ENCODE data around the gene ADORA2A. TPM values are rescaled to one million over a fixed set of nuclear protein-coding genes. Genes with fewer than 3 reads are reported as not detected.

The ADORA2A gene
- total and polyA plus RNA-seq, 2 of the 8 experiments (the other 6 are each of a cell fraction or from before 2014, with no cell fraction given) = 7.1 to 20.3 TPM

DNA sequence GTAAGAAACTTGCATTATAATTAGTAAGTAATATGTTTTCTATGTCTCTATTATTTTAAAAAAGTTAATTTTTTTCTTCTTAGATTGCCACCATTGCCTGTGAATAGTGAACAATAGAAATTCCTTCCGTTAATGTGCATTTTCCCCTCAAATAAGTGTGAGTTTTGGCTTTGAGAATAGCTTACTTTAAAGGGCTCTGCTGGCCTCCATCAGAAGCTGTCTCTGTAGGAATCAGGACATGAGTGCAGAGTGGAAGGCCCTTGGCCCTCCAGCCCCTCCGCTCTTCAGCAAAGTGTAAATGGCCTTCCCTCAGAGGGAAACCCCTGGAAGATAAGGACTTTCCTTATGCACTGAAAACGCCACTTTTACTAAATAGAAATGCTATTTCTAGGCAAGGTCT, 24.1 kb upstream of the ADORA2A start:
- Histone ChIP-seq H4K5ac (ENCODE audit: insufficient read length, low read depth, low read length) (no peak overlapping the region), H2AK5ac (ENCODE audit: low read depth, low read length) (no peak overlapping the region), H3K4me2 (ENCODE audit: insufficient read depth in 1 of 2, low read depth in 2 of 2, low read length in 2 of 2) (no peak overlapping the region), H3K4ac (replicated peaks; ENCODE audit: insufficient read length, low read depth, low read length) (no peak overlapping the region), H3K14ac (ENCODE audit: insufficient read length) (no peak overlapping the region), H3K9me3 (ENCODE audit: insufficient read depth in 2 of 2, low read depth in 1 of 2, low read length in 1 of 2) (no peaks in the 10 kb centered on the region), H3K79me1 (ENCODE audit: low read depth, low read length) (no peaks in the 10 kb centered on the region), H3K56ac (replicated peaks; ENCODE audit: insufficient read length, low read depth, low read length) (no peak overlapping the region), H3K23ac (ENCODE audit: insufficient read length) (no peak overlapping the region), H4K20me1 (replicated peaks in 1 of 2; ENCODE audit: control insufficient read depth in 1 of 2, insufficient read depth in 2 of 2, low read length in 2 of 2) (peaks cover 0 to 4% of the 10 kb centered on the region in 2 experiments), H2BK5ac (ENCODE audit: low read depth, low read length) (no peak overlapping the region), H2BK120ac (replicated peaks; ENCODE audit: low read depth, low read length) (no peak overlapping the region), H3K79me2 (ENCODE audit: control insufficient read depth in 1 of 2, insufficient read depth in 2 of 2, low read length in 2 of 2) (no peaks in the 10 kb centered on the region), H3K27ac (ENCODE audit: low read depth, low read length) (no peak overlapping the region), H2AFZ (ENCODE audit: low read length) (no peak overlapping the region), H4K91ac (replicated peaks; ENCODE audit: insufficient read length, low read length) (no peak overlapping the region), H2BK12ac (ENCODE audit: low read depth, low read length) (no peak overlapping the region), H3K4me1 (replicated peaks in 1 of 4; ENCODE audit: control insufficient read depth in 3 of 4, insufficient read depth in 4 of 4, low read length in 3 of 4) (peaks cover 0 to 12% (median 0%) of the 10 kb centered on the region in 4 experiments; a peak in 2 of 7 replicates), H3K23me2 (ENCODE audit: low read depth, low read length) (no peaks in the 10 kb centered on the region), H3K18ac (ENCODE audit: extremely low read depth, low read length) (no peak overlapping the region), H3K4me3 (ENCODE audit: extremely low read depth in 1 of 4, insufficient read depth in 2 of 4, low read depth in 3 of 4, low read length in 4 of 4) (no peak overlapping the region), H2BK20ac (ENCODE audit: low read length) (no peak overlapping the region), H4K8ac (ENCODE audit: extremely low read depth, insufficient read depth, low read length) (no peak overlapping the region), H2BK15ac (ENCODE audit: low read length) (no peak overlapping the region), H3K27me3 (replicated peaks in 1 of 4; ENCODE audit: control insufficient read depth in 3 of 4, extremely low read depth in 1 of 4, insufficient read depth in 3 of 4, low read length in 3 of 4) (no peaks in the 10 kb centered on the region), H3K9ac (replicated peaks in 1 of 4; ENCODE audit: extremely low read depth in 1 of 4, low read depth in 3 of 4, low read length in 3 of 4) (no peak overlapping the region), H3K36me3 (ENCODE audit: control insufficient read depth in 2 of 4, insufficient read depth in 4 of 4, low read length in 3 of 4) (peaks cover 0 to 3% (median 0%) of the 10 kb centered on the region in 4 experiments; a peak in 2 of 8 replicates)
- FAIRE-seq (no peak), DNase-seq (ENCODE audit: low read depth in 1 of 2, low spot score in 2 of 2) (no peak)
- 93% methylated on average over 3 of the region's 3 CpGs; no CpG with 5 or more reads in 1 of the 2 experiments for WGBS, 2 experiments (ENCODE audit: extremely low coverage in 1 of 2, insufficient coverage in 1 of 2, insufficient read length in 1 of 2, insufficient replicate concordance in 2 of 2, low coverage in 1 of 2, low lambda C conversion rate in 2 of 2, missing lambda C conversion rate in 1 of 2)
- ChIA-PET POLR2A (ENCODE audit: partially characterized antibody) (no interaction called here), CTCF (ENCODE audit: partially characterized antibody) (interaction anchor here (0.7 kb wide), 1 partner anchor 132 kb away, joined by 3 read pairs; no protein-coding TSS in a partner anchor)
- TF ChIP-seq GABPA (IDR thresholded peaks at IDR 0.05; ENCODE audit: borderline replicate concordance, insufficient read depth, low read length) = no peak
- no peak for TF ChIP-seq SP4 (IDR thresholded peaks at IDR 0.05; ENCODE audit: low read length)
- TF ChIP-seq E2F6 (IDR thresholded peaks at IDR 0.05) = no peak
- TF ChIP-seq SP1 (IDR thresholded peaks at IDR 0.05; ENCODE audit: low read depth, low read length) = no peak
- no peak for TF ChIP-seq FOSL1 (IDR thresholded peaks at IDR 0.05; ENCODE audit: insufficient read depth, low read depth, low read length)
- TF ChIP-seq TAF1 (IDR thresholded peaks at IDR 0.05; ENCODE audit: low read depth, low read length) = no peak
- no peak for TF ChIP-seq YY1 (IDR thresholded peaks at IDR 0.05; ENCODE audit: low read depth, low read length)
